Skeletal muscle cell (primary cell): ENCODE results near the gene PARP3.

Experiments
- DNase-seq: peaks from one replicate; pipeline ENCODE4 v3.0.0-alpha.2; 2010; ENCODE audit warnings: low read depth
- H3K4me3 ChIP-seq: 2 replicates; pipeline ENCODE4 v1.5.1; 2011; ENCODE audit warnings: low read depth, mild to moderate bottlenecking, control low read depth, low read length, moderate library complexity

PARP3 gene

GRCh38 chr3:51945031-51945840 lies 3.1 kb downstream of the PARP3 start:
- H3K4me3 ChIP-seq, result no peak overlapping the region
- no peak for DNase-seq

- no peak overlapping the region for H3K4me3 ChIP-seq
- no peak for DNase-seq
These were observed 4.0 kb downstream of the PARP3 start for GRCh38 chr3:51945926-51946705.

- no peak for DNase-seq
- H3K4me3 ChIP-seq, result no peak overlapping the region
These were observed 4.6 kb downstream of the PARP3 start for GRCh38 chr3:51946796-51947195.

GRCh38 chr3:51947215-51947900 lies 5.2 kb downstream of the PARP3 start:
- DNase-seq, result no peak
- no peak overlapping the region for H3K4me3 ChIP-seq

- DNase-seq, result no peak
- H3K4me3 ChIP-seq, result no peak overlapping the region
These were observed 5.9 kb downstream of the PARP3 start for GRCh38 chr3:51948016-51948580.

- no peak for DNase-seq
- H3K4me3 ChIP-seq, result no peak overlapping the region
These were observed 7.0 kb downstream of the PARP3 start for GRCh38 chr3:51949121-51949520.

GRCh38 chr3:51950899-51951298 lies 8.7 kb downstream of the PARP3 start:
- no peak overlapping the region for H3K4me3 ChIP-seq
- no peak for DNase-seq

- DNase-seq, result peak; percentile 58
These were observed 11.3 kb downstream of the PARP3 start for GRCh38 chr3:51953445-51953844.

GRCh38 chr3:51954105-51954504 lies 11.9 kb downstream of the PARP3 start:
- no peak for DNase-seq
- H3K4me3 ChIP-seq, result no peak overlapping the region

More at GRCh38 chr3:51953445-51953844, 11.3 kb downstream of the PARP3 start:
- H3K4me3 ChIP-seq, result no peak overlapping the region

GRCh38 chr3:51954713-51955112 lies 12.6 kb downstream of the PARP3 start:
- no peak for DNase-seq
- no peak overlapping the region for H3K4me3 ChIP-seq

- DNase-seq, result no peak
- no peak within 1 kb of the TSS for H3K4me3 ChIP-seq
These were observed 13.2 kb downstream of the PARP3 start, which contains the start of gene GPR62 for GRCh38 chr3:51955175-51955892. GPR62 (plus strand) TSS chr3:51955381; CDS start chr3:51955653, 272 bp downstream.

GRCh38 chr3:51955893-51956770 lies 14.0 kb downstream of the PARP3 start:
- no peak overlapping the region for H3K4me3 ChIP-seq
- DNase-seq, result no peak

GRCh38 chr3:51957520-51958205 lies 15.5 kb downstream of the PARP3 start:
- no peak overlapping the region for H3K4me3 ChIP-seq
- no peak for DNase-seq

- no peak for DNase-seq
- no peak overlapping the region for H3K4me3 ChIP-seq
These were observed 16.7 kb downstream of the PARP3 start for GRCh38 chr3:51958603-51959521.

GRCh38 chr3:51959651-51960050 lies 17.5 kb downstream of the PARP3 start:
- H3K4me3 ChIP-seq, result no peak overlapping the region

GRCh38 chr3:51960386-51960785 lies 18.2 kb downstream of the PARP3 start:
- H3K4me3 ChIP-seq, result no peak overlapping the region
- no peak for DNase-seq

More at GRCh38 chr3:51959651-51960050, 17.5 kb downstream of the PARP3 start:
- DNase-seq, result no peak

- no peak overlapping the region for H3K4me3 ChIP-seq
- DNase-seq, result no peak
These were observed 18.8 kb downstream of the PARP3 start for GRCh38 chr3:51961011-51961410.
